T-helper 1 cell (primary cell): ENCODE data around the gene PLLP.

Experiments
- DNase-seq, 5 donors: peaks; one replicate each; pipeline ENCODE4 v3.0.0-alpha.2; 2012 to 2020

PLLP gene

GRCh38 chr16:57209780-57210179 is 74.7 kb downstream of the PLLP start:
- DNase-seq: no peak

- no peak for DNase-seq
Observed at GRCh38 chr16:57208926-57209325, 75.5 kb downstream of the PLLP start.
